GM21619 (cell line): Measurements from ENCODE around the gene SLC2A10.
A peak's percentile ranks its signal among the peaks of the same experiment; 100 is the strongest.

Source experiments
- ATAC-seq: cut with Tn5 transposase; IDR thresholded peaks from one replicate; pipeline ENCODE4 v1.9.1; 2021; ENCODE audit not compliant: unreplicated experiment

SLC2A10 gene

DNA sequence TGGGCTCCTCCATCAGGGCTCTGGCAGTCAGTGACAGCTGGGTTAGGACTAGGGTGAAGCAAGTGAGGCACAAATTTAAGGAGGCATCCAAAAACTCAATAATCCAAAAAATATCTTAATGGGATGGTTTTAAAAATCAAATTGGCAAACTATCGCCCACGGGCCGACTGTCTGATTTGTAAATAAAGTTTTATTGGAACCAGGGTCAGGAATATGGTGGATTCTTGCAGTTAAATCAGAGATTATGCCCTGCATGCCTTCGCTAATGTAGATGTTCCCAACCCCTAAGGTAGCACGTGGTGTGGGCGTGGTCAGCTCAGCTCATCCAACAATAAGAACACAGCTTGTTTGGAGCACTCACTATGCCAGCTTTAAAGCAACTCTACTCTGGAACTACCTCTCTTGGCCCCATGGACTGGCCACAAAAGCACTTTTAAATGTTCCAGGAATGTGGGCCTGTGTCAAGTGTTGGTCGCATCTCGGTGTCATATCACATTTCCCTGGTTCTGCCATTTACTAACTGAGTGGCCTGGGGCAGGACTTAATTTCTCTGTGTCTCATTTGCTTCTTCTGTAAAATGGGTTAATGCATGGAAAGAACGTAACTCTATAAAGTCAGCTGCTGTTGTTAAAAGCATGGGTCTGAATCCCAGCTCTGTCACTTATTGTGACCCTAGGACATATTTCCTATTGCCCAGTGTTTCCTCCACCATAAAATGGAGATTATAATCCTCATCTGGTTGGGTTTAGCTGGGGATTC lies 27.2 kb upstream of the SLC2A10 start:
- no peak for ATAC-seq

DNA sequence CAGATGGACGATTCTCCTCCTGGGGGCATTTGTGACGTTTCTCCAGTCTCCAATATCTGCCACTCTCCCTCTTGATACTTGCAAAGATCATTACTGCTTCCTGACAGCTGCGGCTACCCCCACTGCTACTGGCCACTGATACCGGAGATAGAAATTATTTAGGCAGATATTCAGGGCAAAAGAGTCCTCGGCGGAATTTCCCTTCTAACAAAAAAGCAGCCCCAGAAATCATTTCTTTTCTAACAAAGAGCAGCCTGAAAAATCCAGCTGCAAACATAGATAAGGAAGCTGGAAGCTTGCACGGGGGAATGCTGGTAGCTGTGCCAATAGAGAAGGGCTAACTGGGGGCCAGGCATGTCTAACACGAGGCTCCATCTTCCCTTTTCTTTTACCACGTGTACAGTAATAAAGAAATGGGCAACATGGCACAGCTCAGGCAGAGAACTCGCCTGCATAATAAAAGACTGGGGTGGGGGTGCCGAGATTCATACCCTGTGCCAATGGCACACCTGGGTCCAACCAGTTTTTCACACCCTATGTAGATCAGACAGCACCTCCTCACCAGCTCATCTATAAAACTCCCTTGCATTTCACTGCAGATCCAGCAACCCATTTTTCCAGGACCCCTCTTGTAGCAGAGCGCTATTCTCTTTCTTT lies 26.3 kb upstream of the SLC2A10 start:
- ATAC-seq, result no peak

DNA sequence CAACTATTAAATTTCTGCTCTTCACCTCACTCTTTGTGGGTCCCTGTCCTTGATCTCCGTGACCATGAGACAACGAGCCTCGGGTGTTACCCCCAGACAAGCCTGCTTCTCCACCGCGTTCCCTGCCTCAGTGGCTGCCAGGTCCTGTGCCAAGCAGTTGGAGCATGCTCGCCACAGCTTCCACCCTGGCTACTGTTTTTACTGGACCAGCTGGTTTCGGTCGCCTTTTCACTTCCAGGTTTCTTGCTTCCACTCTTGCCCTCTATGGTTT lies 25.8 kb upstream of the SLC2A10 start:
- ATAC-seq, result no peak

DNA sequence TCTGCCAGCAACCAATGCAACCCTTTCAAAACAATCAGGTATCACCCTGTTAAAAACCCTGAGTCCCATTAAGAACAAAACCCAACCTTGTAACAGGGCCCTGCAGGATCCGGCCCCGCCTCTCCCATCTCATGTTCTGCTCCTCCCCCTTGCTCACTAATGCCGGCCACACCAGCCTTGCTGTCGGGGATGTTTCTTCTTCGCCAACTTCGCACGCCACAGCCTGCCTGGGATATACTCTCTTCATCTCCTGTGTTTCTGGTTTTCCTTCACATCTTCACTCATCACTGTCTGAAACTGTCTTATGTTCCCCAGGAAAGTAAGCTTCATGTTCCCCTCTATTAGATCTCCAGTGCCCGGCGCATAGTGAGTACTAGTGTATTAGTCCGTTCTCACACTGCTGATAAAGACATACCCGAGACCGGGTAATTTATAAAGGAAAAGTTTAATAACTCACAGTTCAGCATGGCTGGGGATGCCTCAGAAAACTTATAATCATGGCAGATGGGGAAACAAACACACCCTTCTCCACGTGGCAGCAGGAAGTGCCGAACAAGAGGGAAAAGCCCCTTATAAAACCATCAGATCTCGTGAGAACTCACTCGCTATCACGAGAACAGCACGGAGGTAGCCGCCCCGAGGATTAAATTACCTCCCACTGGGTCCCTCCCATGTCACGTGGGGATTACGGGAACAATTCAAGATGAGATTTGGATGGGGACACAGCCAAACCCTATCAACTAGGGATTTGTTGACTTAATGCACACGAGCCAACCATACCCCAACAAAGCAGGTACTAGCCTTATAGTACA lies 25.3 kb upstream of the SLC2A10 start:
- no peak for ATAC-seq

DNA sequence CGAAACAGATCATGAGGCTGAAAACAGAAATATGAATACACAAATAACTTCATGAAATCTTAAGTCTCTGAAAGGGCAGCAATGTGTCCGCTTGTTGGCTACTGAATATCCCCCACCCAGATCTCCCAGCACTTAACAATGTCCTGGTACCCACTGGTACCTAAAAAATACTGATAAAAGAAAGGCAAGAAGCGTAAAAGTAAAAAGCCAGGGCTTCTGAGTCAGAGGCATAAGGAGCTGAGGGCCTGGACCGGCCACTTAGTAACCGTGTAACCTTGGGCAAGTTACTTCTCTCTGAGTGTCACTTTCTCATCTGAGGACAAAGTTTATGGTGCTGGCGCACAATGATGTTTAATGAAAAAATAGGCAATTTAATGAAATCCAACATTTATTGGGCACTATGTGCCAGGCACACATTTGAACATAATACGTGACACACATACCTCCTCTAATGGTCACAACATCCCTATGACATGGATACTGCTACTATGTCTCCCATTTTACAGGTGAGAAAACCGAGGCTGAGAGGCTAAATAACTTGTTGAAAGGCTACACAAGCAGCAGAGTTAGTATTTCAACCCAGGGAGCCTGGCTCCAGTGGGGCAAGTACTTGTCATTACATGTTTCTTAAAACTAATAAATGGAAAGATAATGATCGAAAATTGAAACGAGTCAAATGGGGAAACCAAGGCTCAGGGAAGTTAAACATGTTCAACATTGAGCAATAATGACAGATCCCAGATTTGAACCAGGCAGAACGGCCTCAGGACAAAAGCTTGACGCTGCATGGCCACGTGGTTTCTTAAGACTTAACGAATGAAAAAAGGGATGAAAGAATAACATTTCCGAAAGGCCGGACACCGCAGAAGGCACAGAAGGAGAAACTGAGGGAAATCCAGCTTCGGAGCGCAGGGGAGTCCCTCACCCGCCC lies 21.0 kb upstream of the SLC2A10 start:
- no peak for ATAC-seq

DNA sequence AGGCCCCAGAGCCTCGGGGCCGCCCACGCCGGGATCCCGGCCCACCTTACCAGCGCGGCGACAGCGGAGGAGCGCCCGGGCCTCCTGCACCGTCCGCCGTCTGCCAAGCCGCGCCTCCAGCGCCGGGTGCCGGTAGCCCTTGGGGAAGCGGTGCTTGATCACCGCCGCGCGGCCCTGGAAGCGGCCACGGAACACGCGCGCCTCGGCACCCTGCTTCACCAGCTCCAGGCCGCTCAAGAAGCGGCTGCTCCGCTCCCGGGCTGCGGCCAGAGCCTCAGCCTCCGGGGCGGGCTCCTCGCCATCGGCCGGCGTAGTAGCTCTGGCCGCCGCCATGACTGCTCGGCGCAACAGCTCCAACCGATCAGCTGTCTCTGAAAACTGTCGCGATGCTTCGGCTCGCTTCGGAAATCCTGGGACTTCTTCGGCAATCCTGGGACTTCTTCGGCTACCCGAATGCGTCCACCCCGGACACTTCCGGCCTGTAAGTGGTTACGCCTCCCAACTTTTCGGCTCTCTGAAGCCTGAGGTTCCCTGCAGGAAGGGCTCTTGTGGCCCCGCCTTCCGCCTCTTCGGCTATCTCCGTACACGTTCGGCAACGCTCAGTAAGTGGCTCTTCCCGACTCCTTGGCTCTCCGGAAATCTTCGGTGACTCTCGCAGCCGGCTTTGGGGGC lies 20.2 kb upstream of the SLC2A10 start, which contains the start of gene TP53RK:
Gene TP53RK (minus strand): TSS at position 363 of the 672 bp plus-strand sequence. CDS start 30 bp downstream, at position 333.
- ATAC-seq, result peak; percentile 91

DNA sequence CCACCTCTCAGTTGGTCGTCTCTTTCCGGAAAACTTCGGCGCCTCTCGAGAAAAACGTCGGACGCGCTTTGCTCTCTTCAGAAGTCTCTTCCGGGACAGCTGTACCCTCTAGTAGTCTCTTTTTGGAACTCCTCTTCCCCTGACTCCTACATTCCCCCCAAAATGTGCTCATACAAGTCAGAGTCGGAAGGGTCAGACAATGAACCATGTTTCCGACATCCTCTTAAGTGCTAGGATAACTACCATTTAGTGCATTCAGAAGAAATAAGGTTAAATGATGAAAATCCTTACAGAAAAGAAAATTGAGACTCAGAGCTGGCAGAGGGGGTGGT lies 19.7 kb upstream of the SLC2A10 start:
- ATAC-seq, result no peak

DNA sequence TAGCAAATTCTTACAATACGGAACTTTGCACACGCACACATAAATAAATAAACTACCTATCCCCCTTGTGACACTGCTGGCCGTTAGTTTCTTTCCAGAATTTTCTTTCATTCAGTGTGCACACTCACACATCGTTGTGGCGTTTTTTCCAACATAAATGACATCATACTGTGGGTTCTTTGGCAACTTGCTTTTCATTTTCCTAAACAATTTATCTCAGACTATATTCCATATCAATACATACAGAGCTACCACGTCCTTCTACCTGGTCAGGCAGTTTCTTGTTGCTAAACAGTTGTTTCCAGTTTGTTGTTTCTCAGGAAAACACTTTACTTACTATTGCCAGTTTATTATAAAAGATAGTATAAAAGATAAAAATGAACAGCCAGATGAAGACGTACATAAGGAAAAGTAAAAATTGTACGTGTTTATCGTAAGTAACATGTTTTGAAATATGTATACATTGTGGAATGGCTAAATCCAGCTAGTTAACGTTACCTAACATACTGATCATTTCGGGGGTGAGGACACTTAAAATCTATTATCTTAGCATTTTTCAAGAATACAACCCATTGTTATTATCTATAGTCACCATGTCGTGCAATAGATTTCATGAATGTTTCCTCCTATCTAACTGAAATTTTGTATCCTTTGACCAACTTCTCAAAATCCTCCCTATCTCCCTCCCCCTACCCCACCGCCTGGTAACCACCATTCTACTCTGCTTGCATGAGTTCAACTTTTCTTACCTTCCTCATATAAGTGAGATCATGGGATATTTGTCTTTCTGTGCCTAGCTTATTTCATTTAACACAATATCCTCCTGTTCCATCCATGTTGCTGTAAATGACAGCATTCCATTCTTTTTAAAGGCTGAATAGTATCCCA lies 19.0 kb upstream of the SLC2A10 start:
- ATAC-seq, result no peak

DNA sequence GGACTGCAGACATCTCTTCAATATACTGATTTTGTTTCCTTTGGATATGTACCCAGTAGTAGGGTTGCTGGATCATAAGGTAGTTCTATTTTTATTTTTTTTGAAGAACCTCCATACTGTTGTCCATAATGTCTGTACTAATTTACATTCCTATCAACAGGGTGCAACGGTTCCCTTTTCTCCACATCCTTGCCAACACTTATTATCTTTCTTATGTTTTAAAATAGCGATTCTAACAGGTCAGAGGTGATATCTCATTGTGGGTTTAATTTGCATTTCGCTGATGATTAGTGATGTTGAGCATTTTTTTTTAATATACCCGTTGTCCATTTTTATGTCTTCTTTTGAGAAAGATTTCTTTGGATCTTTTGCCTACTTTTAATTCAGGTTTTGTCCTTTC lies 18.3 kb upstream of the SLC2A10 start:
- ATAC-seq, result no peak

DNA sequence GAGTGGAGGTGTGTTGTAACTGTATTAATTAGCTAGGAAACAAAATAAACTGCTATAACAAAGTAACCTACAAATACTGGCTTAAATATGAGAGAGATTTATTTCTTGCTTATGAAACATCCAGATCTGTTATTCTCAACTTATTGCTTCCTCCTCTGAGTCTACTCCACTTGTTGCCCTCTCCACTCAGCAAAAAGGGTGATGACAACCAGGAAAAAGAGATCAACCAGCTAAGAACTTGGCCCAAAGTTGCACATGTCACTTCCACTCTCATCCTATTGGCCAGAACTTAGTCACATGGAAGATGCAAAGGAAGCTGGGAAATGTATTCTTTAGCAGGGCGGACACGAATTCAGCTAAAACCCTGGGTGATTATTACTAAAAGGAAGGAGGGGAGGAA lies 15.0 kb upstream of the SLC2A10 start:
- ATAC-seq, result no peak

DNA sequence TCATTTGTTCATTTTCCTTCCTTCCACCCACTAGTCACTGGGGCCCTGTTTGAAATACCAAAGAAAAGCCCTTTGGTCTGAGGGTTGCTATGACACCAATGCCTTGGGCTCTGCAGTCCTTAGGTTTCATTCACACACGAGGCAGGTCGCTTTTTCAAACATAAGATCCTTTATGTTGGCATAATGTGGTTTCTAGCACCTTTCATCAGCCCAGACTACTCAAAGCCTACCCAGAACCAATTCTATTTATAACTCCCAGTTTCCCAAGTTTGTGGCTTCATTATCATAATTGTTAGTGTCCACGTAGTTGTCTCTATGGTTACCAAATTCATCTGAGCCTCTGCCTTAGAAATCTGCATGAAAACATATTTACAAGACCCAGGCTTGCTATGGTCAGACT lies 13.6 kb upstream of the SLC2A10 start:
- ATAC-seq, result no peak

DNA sequence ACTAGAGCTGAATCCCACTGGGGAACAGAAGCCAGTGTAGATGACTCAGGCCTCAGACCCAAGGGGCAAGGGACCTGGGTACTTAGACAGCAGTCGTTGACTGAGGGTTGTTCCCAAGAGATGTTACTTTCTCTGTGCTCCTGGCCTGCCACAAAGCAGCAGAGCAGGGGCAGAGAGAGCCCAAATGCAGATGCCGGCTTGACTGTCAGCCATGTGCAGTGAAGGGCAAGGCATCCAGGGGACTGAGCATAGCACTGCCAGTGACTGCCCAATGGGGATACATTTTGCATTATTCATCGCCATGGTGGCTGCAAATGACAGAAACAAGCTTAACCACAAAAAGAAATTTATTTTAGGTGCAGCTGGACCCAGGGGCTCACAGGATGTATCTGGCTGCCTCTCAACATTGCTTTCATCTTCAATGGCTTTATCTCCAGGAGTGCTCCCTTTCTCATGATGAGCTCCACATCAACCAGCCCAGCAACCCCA lies 12.6 kb upstream of the SLC2A10 start:
- no peak for ATAC-seq

DNA sequence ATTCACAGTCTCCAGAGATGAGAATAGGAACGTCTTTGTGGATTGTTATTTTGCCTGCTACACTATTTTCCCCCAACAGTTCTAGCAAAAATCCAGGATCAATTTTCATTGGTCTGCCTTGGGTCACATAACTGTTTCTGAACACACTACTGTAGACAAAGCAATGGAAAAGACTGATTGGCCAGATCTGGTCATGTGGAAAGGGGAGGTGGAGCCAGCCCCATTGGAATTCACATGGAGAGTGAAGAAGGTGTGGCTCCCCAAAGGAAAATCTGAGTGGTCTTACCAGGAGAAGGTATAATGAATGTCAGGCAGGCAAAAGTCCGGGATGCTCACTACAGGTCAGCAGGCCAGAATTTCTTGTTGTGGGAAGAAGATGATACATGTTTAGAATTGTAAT lies 10.7 kb upstream of the SLC2A10 start:
- no peak for ATAC-seq

DNA sequence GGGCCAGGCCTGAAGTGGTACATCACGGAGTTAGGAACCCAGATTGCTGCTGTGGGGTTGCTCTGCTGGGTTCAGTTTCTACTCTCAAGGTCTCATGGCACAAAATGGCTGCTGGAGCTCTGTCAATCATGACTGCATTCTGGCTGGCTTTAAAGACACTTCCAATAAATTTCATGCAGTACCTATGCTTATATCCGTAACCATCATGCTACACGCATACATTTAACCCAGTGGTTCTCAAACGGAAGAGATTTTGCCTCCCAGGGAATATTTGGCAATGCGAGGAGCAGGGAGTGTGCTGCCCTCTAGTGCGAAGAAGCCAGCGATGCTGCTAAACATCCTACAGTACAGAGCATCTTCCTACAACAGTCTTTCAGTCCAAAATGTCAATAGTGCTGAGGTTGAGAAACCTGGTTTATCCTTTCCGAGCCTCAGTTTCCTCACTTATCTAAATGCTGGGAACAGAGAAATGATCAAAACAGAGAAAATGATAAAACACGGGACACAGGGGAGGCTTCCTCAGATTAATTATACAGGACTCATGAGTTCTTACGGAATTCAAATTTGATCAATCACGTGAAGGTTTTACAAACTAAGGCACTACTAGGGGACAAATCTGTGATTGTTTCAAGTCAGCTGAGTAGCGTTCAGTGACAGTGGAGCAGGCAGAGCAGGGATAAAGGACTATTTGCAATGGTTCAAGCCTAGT lies 9.6 kb upstream of the SLC2A10 start:
- no peak for ATAC-seq

DNA sequence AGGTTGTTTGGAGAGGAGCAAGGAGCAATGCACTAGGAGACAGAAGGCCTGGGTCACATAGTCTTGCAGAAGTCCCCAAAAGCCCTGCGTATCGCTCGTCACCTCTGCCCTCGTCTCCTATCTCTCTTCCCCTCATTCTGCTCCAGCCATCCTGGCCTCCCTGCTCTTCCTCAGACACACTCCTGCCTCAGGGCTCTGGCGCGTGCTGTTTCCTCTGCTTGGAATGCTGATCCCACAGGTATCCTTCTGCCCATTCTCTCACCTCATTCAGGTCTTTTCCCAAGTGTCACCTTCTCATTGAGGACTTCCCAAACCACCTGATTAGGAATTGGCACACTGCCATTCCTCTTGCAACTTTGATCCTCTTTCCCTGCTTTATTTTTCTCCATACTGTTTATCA lies 9.0 kb upstream of the SLC2A10 start:
- ATAC-seq, result no peak

DNA sequence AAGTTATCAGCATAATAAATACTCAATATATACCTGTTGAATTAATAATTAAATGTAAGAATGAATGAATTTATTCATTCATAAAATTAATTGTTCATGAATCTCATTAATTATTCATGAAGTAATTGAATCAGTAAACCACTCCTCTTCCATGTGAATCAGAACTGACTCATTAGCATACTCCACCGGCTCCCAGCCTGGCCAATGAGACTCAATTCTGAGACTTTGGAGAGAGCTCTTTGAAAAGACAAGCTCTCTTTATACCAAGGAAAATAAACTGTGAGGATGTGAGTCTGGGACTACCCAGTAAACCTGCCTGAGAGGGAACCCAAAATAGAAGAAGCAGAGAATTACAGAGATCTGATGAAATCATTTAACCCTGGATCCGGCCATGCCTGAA lies 8.4 kb upstream of the SLC2A10 start:
- no peak for ATAC-seq

DNA sequence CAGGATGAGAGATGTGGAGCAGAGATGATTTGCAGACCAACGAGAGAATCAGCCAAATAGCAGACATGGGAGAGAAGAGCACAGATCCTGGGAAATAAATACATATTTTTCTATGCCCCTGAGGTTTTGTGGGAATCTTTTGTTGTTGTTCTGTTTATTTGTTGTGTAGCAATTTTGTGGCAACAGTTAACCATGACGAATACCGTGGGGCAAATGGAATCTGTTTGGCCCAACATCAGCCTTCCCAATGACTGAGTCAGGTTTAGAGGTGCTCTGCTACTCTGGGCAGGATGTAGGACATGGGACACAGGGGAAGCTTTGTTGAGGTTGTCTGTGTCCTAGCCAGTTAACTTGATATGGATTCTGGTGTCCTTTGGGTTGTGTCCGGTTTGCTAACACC lies 7.9 kb upstream of the SLC2A10 start:
- no peak for ATAC-seq

DNA sequence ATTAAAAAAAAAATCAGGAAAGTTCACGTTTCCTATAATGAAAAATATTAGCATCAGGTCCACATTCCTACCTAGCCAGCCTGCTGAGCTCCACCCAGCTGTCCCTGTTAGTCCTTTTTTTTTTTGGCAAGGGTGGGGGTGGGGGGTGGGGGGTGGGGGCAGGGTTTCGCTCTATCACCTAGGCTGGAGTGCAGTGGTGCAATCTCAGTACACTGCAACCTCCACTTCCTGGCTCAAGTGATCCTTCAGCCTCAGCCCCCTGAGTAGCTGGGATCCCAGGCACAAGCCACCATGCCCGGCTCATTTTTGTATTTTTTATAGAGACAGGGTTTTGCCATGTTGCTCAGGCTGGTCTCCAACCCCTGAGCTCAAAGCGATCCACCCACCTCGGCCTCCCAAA lies 7.5 kb upstream of the SLC2A10 start:
- ATAC-seq, result no peak
